Measurements from ENCODE around the gene MYLK.

MYLK gene

DNA sequence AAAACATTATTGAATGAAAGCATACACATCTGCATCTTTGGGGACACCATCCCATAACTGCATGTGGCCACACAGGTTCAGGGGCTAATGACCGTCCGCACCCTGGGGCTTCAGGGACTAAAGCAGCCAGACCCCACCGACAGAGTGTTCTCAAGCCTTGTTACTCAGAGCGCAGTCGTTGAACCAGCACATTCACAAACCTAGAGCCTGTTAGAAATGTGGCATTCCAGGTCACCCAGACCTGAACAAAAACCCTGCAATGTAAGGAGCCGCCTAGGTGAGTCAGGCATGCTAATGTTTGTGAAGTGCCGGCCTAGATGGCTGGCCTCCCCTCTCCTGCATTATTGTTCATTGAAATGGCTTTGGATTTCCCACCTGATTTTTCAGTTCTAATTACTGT lies 247.0 kb downstream of the MYLK start:
- DNase-seq: no peak

- DNase-seq: no peak
These were observed 247.7 kb downstream of the MYLK start for GRCh38 chr3:123636431-123636841.

DNA sequence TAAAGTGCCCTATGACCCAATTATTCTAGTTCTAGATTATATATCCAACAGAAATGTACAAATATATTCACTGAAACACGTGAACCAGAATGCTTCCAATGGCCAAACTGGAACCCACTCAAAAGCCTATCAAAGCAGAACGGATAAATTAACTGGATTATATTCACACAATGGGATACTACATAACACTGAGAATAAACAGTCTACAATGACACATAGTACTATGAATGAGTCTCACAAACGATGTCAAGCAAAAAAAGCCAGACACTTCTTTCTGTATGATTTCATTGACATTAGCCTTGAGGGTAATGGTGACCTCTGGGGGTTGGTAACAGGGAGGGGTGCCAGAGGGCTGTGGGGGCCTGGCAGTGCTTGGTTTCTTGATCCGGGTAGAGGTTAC lies 248.4 kb downstream of the MYLK start:
- no peak for DNase-seq

DNA sequence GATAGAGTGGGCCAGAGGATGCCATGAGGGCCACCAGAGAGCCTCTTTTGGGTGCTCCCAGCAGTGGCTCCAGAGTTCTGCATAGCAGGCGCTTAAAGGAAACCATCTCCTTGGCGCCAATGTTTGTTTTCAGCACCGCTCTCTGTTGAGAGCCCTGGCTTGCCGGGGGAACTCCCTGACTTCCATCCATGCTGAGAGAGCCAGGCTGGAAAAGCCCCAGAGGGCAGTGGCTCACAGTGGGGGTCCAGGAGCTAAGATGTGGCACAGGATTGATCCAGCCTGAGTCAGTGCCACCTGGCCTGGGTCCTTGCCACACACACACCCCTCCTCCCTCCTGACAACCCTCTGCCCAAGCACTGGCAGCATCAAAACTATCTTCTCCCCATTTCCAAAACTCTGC lies 248.9 kb downstream of the MYLK start:
- no peak for DNase-seq

- DNase-seq: no peak
These were observed 249.7 kb downstream of the MYLK start for GRCh38 chr3:123634149-123635051.

DNA sequence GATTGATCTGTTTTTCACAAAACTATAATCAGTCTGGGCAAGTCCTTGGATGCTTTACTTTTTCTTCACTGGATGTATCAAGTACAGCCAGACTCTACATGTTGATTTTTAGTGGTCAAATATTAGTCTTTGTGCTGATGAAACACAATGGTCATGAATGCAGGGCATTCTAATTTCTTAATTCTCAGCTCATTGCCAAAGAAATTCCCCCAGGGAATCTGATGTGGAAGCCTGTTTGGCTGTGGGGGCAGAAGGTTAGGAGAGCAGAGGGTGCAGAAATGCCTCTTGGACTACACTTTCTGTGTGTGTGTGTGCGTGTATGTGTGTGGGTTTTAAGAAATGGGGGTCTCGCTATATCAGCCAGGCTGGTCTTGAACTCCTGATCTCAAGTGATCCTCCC lies 250.6 kb downstream of the MYLK start:
- no peak for DNase-seq

DNA sequence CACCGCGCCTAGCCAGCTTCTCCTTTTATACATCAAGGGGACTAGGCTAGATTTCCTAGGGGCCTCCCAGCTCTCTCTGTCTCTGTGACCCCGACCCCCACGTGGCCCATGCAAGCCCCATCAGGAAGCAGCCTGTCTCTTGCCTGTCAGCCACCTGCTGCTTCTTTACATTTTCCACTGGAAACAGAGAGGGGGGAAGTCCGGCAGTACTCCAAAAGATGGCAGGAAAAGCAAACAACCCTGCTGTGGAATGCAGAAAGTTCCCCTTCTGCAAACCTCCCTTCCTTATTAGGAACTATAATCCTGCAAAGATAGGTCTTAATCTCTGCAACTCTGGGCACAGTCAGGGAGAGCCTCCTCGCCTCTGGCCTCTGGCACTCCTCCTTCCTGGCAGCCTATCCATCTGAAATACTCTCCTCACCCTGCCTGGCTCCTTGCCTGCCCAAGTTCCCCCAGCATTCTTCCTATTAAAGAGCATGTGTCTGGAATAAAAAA lies 251.9 kb downstream of the MYLK start:
- DNase-seq: no peak

DNA sequence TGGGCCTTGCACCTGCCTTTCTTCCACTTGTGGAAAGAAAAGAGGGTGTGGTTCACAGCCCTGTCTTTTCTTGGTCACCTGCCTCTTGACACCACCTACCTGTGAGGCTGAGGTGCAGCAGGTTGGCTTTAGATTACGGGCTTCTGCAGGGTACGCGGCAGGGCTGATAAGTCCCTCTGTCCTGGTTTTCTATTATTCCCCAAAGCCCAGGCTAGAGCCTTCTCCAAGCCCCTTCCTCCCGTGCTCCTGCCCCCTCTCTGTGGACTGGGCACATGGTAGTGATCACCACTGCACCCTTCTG lies 254.4 kb downstream of the MYLK start:
- DNase-seq: no peak

- no peak for DNase-seq
These were observed 255.0 kb downstream of the MYLK start for GRCh38 chr3:123628996-123629746.

DNA sequence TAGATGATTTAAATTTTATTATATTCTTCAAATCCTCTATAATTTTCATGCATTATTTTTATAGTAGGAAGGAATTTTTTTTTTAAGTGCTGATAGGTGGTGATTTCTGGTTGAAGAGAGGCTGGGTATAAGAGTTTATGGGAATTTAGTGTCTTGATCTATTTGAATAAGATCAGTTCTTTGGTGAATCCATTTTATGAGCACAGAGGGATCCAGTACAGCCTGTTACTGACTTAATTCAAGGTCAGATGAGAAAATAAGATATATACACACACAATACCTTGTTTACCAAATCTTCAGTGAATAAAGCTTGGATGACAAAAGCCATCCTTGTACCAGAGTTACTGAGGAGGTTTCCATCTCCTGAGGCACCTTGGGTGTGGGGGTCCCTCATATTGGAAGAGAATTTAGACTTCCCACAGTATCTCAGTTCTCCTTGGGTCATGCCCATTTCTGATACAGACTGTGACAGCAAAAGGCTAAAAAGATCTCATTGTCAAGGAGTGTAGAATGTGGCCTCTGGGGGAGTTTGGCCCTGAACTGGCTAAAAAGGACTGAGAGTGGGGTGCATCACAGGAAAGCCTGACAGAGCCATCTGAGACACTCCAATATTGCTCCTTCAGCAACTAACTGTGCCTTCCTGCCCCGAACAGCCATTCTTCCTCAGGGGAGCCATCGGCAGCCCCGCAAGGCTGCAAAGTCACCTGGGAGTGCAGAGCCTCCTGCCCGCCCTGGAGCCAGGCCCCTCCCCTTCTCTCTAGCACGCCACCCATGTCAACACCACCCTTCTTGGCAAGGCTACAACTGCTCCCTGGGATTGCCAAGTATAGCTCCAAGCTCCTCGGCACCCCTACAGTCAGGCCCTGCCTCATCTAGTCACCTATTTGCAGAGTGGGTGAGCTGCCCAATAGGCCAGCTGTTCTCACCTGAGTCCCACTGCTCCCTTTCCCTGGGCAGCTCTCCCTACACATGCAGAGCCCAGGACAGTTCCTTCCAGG lies 256.2 kb downstream of the MYLK start:
- no peak for DNase-seq

- no peak for DNase-seq
These were observed 257.3 kb downstream of the MYLK start for GRCh38 chr3:123626881-123627280.

- no peak for DNase-seq
These were observed 259.8 kb downstream of the MYLK start for GRCh38 chr3:123624302-123624701.

DNA sequence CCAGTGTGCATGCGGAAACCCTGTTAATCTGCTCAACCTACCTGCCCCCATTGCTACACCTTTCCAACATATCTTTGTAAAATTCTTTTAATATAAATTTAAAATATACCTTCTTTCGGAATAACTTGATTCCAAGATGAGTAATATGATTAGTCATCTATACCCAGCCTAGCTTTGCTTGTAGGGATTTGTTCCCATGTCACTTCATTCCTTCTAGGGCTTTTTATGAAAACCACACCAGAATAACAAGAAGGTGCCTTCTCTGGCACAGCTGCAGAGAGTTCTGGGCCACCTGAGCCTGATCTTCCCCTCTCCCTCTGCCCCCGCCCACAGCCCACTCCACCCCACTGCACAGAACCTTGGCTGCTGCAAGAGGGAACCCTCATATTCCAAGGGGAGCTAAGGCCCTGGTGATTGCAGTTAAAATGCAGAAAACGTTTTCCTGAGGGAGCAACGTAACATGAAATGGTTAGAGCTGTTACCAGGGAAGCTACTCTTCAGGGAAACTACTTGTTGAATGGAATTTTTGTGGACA lies 260.7 kb downstream of the MYLK start:
- no peak for DNase-seq

DNA sequence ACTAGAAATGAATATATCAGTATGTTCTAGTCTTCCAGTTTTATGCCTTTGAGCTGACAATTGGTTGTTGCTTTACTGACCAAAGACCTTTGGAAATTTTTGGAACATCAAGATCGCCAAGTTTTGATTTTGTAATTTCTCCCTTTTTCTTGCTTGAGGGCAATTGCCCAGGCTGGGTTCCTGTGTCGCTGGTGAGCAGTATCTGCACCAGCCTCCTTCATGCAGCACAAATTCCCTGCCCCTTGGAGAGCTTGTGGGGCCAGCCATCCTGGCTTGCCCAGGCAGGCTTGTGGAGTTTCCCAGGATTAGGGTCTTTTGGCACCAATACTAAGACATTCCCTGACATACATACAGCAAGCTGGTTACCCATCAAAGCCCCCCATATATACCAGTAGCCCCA lies 261.4 kb downstream of the MYLK start:
- no peak for DNase-seq

- no peak for DNase-seq
These were observed 262.3 kb downstream of the MYLK start for GRCh38 chr3:123621850-123622189.

DNA sequence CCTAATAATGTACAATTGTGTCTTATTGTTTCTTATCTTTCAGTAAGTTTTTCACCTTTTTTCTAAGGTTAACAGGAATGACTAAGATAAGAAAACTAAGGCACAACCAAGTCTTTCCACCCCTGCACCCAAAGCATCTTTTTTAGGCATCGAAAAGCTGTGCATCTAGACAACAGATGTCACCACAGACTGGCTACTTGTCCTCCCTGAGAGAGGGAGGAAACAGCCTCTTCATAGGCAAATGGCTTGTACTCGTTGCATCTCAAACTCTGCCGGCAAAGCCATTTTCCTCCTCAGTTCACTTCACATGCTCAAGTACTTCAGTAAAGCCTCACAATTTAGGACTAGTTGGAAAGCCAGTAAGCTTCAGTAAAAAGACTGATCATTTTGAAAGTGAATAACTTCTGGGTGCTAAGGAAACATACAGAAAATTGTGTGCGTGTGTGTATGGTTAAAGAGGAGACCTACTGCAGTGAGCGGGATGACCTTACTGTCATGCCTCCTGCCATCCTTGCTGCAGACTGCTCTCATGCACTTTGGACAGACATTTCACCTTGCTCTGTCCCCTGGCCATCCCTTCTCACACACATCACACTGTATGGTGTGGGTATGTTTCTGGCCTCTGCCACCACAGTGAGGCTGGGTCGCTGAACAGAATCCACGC lies 262.8 kb downstream of the MYLK start:
- DNase-seq: no peak

DNA sequence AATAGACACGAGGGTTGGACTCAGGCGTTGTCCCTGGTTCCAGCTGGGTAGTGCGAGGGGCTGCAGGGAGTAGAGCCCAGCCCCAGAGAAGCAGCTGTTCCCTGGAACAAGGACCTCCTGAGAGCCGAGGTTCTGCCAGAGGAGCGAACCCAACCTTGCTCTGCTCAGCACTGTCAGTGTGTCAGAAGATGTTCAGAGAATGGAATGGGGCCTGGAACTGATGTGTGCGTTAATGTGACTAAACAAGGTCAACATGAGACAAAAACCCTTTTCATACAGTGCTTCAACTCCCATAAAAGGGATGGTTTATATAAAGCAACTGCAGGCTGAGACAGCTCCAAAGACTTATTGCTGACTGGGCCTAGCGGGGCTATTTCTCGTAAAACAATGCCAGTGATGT lies 263.8 kb downstream of the MYLK start:
- no peak for DNase-seq

DNA sequence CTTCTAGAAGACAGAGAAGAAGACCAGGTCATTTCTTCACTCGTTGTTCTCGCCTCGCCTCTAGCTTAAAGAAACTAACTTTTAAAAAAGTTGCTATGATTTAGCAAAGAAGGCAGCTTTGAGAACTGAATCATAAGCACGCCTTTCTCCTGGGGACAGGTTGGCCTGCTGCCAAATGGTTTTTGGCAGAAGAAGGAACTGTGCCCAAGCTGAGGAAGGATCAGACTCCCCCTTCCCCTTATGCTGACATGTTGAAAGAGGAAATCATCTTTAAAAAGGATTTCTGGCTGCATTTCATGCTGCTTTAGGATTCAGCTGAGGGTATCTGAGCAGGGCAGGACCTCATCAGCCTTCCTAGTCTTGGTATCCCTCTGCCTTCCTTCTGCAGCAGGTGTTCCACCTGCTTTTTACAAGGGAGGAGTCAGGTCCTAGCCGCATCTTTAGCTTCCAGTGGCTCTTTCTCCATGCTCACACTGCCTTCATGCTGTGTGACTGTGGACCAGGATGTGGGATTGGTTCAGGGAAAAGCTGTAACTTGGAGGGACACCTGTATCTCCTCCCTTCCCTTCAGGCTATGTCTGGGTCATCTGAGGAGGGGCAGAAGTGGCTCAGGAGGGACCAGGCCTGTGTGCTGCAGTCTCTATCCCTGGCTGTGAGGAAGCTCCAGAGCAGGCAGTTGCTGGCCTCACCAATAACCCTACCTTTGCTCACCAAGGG lies 265.2 kb downstream of the MYLK start:
- DNase-seq: no peak

- no peak for DNase-seq
These were observed 265.9 kb downstream of the MYLK start for GRCh38 chr3:123618076-123618708.

- no peak for DNase-seq
These were observed 267.5 kb downstream of the MYLK start for GRCh38 chr3:123616593-123616992.

DNA sequence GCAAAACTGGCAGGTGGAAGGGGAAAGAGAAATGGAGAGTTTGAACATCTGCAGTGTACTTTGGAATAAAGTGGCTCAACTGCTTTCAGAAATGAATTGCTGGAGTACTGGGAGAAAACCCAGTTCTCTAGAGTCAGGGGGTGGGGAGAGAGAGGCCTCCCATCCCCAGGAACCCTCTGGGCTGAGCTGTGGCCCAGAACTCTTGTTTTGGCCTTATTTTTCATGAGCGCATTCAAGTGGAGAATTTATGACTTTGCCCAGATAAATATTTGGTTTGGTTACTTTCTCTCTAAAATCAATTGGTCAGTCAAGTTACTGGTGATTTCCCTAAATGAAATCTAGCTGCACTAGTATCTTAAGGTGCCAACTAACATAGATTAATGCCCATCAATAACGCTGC lies 270.6 kb downstream of the MYLK start:
- DNase-seq: no peak

All from NCI-H1417 treated with DMSO at 0.1 percent for 48 hours (cell line).